ENCODE measurements around the gene YEATS2. TPM values are rescaled to one million over a fixed set of nuclear protein-coding genes. Genes with fewer than 3 reads are reported as not detected.
"Not testable (repeated sequence)": the region's sequence is repeated elsewhere in the genome, so short reads cannot be mapped to it uniquely, and the experiment has no call there.

YEATS2 gene
- total RNA-seq, 1 experiment from 2014 or later, result 57.4 TPM

GRCh38 chr3:183768114-183768513, 70.5 kb downstream of the YEATS2 start:
- CTCF ChIA-PET, result no interaction called here
- no peak overlapping the region for H3K4me3 Mint-ChIP-seq (ENCODE audit: low read depth, unreplicated experiment)
- no peaks in the 10 kb centered on the region for H3K27me3 Mint-ChIP-seq (ENCODE audit: unreplicated experiment)
- no peak for TF ChIP-seq CTCF (IDR thresholded peaks at IDR 0.05; ENCODE audit: unreplicated experiment)
- H3K4me1 Mint-ChIP-seq (ENCODE audit: low read depth, unreplicated experiment), result peaks cover 24% of the 10 kb centered on the region
- intact Hi-C loops (cut with micrococcal nuclease; ENCODE audit: unreplicated experiment), result no loop called here
- H3K27ac Mint-ChIP-seq (ENCODE audit: unreplicated experiment), result no peak overlapping the region
- BruUV-seq (replicated peaks), result no TSS peak
- H3K36me3 Mint-ChIP-seq (ENCODE audit: insufficient read depth, unreplicated experiment), result peaks cover 6% of the 10 kb centered on the region
- no peaks in the 10 kb centered on the region for H3K9me3 Mint-ChIP-seq (ENCODE audit: low read depth, unreplicated experiment)
- no peak for DNase-seq

GRCh38 chr3:183769453-183769852, 71.9 kb downstream of the YEATS2 start:
- DNase-seq, result no peak
- TF ChIP-seq CTCF (IDR thresholded peaks at IDR 0.05; ENCODE audit: unreplicated experiment), result no peak
- no peaks in the 10 kb centered on the region for H3K27me3 Mint-ChIP-seq (ENCODE audit: unreplicated experiment)
- intact Hi-C loops (cut with micrococcal nuclease; ENCODE audit: unreplicated experiment), result no loop called here
- H3K4me1 Mint-ChIP-seq (ENCODE audit: low read depth, unreplicated experiment), result peaks cover 24% of the 10 kb centered on the region
- no peak overlapping the region for H3K4me3 Mint-ChIP-seq (ENCODE audit: low read depth, unreplicated experiment)
- CTCF ChIA-PET, result no interaction called here
- no peak overlapping the region for H3K27ac Mint-ChIP-seq (ENCODE audit: unreplicated experiment)
- peaks cover 11% of the 10 kb centered on the region for H3K36me3 Mint-ChIP-seq (ENCODE audit: insufficient read depth, unreplicated experiment)
- H3K9me3 Mint-ChIP-seq (ENCODE audit: low read depth, unreplicated experiment), result no peaks in the 10 kb centered on the region
- no TSS peak for BruUV-seq (replicated peaks)

- no peaks in the 10 kb centered on the region for H3K9me3 Mint-ChIP-seq (ENCODE audit: low read depth, unreplicated experiment)
- no peaks in the 10 kb centered on the region for H3K27me3 Mint-ChIP-seq (ENCODE audit: unreplicated experiment)
- no peaks in the 10 kb centered on the region for H3K4me1 Mint-ChIP-seq (ENCODE audit: low read depth, unreplicated experiment)
- CTCF ChIA-PET, result interaction anchor here (0.8 kb wide), 1 partner anchor 10 kb away, joined by 5 read pairs; no protein-coding TSS in a partner anchor
- no TSS peak for BruUV-seq (replicated peaks)
- no peak for TF ChIP-seq CTCF (IDR thresholded peaks at IDR 0.05; ENCODE audit: unreplicated experiment)
- DNase-seq, result no peak
- intact Hi-C loops (cut with micrococcal nuclease; ENCODE audit: unreplicated experiment), result no loop called here
- no peak overlapping the region for H3K27ac Mint-ChIP-seq (ENCODE audit: unreplicated experiment)
- peaks cover 52% of the 10 kb centered on the region for H3K36me3 Mint-ChIP-seq (ENCODE audit: insufficient read depth, unreplicated experiment)
- no peak overlapping the region for H3K4me3 Mint-ChIP-seq (ENCODE audit: low read depth, unreplicated experiment)
Observed at GRCh38 chr3:183774631-183775030, 77.0 kb downstream of the YEATS2 start.

GRCh38 chr3:183775781-183776180, 78.2 kb downstream of the YEATS2 start:
- CTCF ChIA-PET, result interaction anchor here (0.5 kb wide), 1 partner anchor 690 kb away, joined by 4 read pairs; no protein-coding TSS in a partner anchor
- Mint-ChIP-seq H3K4me1 (ENCODE audit: low read depth, unreplicated experiment) (no peaks in the 10 kb centered on the region), H3K4me3 (ENCODE audit: low read depth, unreplicated experiment) (no peak overlapping the region)

GRCh38 chr3:183776451-183776850, 78.9 kb downstream of the YEATS2 start:
- BruUV-seq (replicated peaks); H3K4me3 Mint-ChIP-seq (ENCODE audit: low read depth, unreplicated experiment); intact Hi-C loops (cut with micrococcal nuclease; ENCODE audit: unreplicated experiment); H3K4me1 Mint-ChIP-seq (ENCODE audit: low read depth, unreplicated experiment); H3K27me3 Mint-ChIP-seq (ENCODE audit: unreplicated experiment); H3K27ac Mint-ChIP-seq (ENCODE audit: unreplicated experiment); DNase-seq; H3K9me3 Mint-ChIP-seq (ENCODE audit: low read depth, unreplicated experiment): not testable (repeated sequence)
- H3K36me3 Mint-ChIP-seq (ENCODE audit: insufficient read depth, unreplicated experiment), result peaks cover 52% of the 10 kb centered on the region
- CTCF ChIA-PET, result interaction anchor here (0.5 kb wide), 1 partner anchor 691 kb away, joined by 4 read pairs; no protein-coding TSS in a partner anchor

More at GRCh38 chr3:183775781-183776180, 78.2 kb downstream of the YEATS2 start:
- peaks cover 52% of the 10 kb centered on the region for H3K36me3 Mint-ChIP-seq (ENCODE audit: insufficient read depth, unreplicated experiment)
- no peak for TF ChIP-seq CTCF (IDR thresholded peaks at IDR 0.05; ENCODE audit: unreplicated experiment)
- no TSS peak for BruUV-seq (replicated peaks)
- no peaks in the 10 kb centered on the region for H3K27me3 Mint-ChIP-seq (ENCODE audit: unreplicated experiment)
- H3K9me3 Mint-ChIP-seq (ENCODE audit: low read depth, unreplicated experiment), result no peaks in the 10 kb centered on the region
- no peak for DNase-seq
- intact Hi-C loops (cut with micrococcal nuclease; ENCODE audit: unreplicated experiment), result no loop called here
- no peak overlapping the region for H3K27ac Mint-ChIP-seq (ENCODE audit: unreplicated experiment)

Data from Calu3 (cell line).